GM18861 (cell line): ENCODE measurements around the gene RABGGTA.
A peak's percentile ranks its signal among the peaks of the same experiment; 100 is the strongest.

Experiments
- ATAC-seq: cut with Tn5 transposase; IDR thresholded peaks from one replicate; pipeline ENCODE4 v1.9.1; 2021; ENCODE audit not compliant: unreplicated experiment

RABGGTA gene

DNA sequence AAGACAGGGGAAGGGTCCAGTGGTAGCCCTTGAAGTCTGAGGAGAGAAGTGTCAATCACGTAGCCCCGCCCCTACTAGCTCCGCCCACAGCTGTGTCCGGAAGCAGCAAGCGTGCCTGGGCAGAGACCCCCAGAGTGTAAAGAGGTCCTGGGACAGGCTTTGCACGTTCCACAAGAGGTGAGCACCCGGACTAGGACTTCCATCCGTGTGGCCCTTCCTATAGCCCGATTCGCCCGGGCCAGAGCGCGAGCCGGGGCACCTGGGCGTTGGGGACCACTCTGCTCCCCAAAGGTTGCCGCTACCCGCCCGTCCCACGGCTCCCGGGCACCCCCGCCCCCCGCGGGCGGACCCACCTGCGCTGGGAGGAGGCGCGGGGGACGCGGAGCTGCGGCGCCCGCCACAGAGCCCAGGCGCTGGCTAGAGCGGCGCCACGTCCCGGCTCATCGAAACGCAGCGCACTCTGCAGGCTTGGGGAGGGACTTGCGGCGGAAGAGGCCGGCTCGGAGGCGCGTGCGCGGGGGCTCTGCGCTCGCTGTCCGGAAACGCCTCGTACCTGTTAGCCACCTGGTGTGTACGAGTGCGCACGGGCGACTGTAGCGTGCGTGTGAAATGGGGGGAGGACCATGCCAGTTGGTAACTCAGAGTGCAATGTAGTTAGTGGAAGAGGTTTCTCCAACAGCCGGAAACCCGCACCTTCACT lies at the start of gene RABGGTA:
Gene RABGGTA, minus strand, starts transcription at position 464 of the 700 bp plus-strand sequence. CDS start 482 bp downstream, outside the sequence.
- ATAC-seq, result peak; percentile 71

DNA sequence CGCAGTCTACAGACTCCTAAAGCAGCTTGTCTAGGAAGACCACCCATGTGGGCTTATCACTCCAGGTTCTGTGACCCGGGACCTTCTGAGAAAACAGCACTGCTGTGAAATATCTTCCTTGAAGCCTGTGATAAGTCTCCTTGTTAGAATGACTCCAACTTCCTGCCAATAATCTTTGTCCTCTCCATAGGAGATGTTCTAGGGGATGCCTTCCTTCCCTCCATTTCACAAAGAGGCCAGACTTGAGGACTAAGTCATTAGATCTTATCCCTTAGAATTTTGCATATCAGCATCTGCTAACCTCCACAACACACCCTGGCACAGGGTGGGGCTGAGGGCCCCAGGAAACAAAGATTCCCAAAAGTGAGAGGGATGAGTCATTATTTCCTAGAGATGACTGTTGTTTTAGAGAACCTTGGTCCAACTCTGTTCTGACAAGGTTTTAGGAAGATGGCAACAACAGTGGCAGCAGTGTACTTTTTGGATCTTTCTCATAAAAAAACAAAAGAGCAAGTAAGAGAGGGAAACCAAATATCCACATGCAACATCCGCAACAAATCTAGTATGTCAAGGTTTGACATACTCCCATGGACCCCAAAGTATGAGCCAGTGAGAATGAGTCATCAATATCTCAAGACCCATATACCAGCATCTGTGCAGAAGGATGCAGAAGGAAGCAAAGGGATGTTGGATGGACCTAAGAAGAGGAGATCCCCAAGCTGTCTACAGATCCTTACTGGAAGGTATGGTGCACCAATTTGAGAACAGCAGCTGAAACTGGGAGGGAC lies 45.9 kb upstream of the RABGGTA start:
- ATAC-seq, result no peak

- ATAC-seq, result no peak
Measured at GRCh38 chr14:24316597-24316950, 45.2 kb upstream of the RABGGTA start.

- ATAC-seq, result no peak
Measured at GRCh38 chr14:24315807-24316596, 44.6 kb upstream of the RABGGTA start.

GRCh38 chr14:24315243-24315806 lies 43.9 kb upstream of the RABGGTA start:
- ATAC-seq, result no peak

DNA sequence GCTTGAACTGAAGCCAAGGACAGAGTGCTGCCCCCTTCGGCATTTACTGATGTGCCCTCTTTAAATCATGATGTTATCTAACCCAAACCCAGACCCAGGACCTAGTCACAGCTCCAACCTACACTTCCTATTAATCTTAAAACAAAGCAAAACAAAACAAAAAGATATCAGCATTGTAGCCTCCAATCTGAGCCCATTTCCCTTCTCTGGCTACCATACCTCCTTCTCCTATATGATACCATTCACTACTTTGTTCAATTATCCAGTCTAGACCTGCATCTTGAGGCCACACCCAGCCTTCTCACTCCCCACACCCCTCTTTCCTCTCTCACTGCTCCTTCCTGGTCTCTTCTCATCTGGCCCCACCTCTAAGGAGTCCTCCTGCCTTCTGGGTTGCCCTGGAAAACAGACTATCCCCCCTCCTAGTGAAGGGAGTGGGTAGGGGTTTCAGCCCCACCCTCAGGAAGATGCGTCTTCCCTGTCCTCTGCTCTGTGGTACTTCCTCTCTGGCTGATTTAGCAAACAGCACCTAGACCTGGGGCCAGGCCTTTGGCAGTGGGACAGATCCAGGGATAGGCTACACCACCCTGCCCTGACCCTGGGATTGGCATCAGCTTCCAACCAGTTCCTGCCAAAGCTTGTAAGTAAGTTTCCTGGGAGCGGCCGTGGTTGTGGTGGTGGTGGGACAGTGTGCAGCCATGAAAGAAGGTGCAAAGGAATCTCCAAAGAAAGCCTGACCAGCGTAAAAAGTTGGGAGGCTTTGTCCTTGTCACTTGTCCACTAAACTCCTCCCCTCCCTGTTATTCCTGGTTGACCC lies 43.2 kb upstream of the RABGGTA start:
- ATAC-seq, result no peak

- no peak for ATAC-seq
Measured at GRCh38 chr14:24313913-24314312, 42.5 kb upstream of the RABGGTA start.

- ATAC-seq, result no peak
Measured at GRCh38 chr14:24312736-24313507, 41.5 kb upstream of the RABGGTA start.

GRCh38 chr14:24311837-24312615 lies 40.6 kb upstream of the RABGGTA start:
- no peak for ATAC-seq

DNA sequence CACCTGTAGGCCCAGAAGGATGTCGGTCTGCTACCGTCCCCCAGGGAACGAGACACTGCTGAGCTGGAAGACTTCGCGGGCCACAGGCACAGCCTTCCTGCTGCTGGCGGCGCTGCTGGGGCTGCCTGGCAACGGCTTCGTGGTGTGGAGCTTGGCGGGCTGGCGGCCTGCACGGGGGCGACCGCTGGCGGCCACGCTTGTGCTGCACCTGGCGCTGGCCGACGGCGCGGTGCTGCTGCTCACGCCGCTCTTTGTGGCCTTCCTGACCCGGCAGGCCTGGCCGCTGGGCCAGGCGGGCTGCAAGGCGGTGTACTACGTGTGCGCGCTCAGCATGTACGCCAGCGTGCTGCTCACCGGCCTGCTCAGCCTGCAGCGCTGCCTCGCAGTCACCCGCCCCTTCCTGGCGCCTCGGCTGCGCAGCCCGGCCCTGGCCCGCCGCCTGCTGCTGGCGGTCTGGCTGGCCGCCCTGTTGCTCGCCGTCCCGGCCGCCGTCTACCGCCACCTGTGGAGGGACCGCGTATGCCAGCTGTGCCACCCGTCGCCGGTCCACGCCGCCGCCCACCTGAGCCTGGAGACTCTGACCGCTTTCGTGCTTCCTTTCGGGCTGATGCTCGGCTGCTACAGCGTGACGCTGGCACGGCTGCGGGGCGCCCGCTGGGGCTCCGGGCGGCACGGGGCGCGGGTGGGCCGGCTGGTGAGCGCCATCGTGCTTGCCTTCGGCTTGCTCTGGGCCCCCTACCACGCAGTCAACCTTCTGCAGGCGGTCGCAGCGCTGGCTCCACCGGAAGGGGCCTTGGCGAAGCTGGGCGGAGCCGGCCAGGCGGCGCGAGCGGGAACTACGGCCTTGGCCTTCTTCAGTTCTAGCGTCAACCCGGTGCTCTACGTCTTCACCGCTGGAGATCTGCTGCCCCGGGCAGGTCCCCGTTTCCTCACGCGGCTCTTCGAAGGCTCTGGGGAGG lies 39.5 kb upstream of the RABGGTA start, which contains the start of gene LTB4R:
Gene LTB4R, plus strand, starts transcription at position 857 of the 959 bp plus-strand sequence. CDS start 4,150 bp downstream, outside the sequence.
- ATAC-seq, result peak; percentile 59

GRCh38 chr14:24310265-24310645 lies 38.9 kb upstream of the RABGGTA start:
- no peak for ATAC-seq

DNA sequence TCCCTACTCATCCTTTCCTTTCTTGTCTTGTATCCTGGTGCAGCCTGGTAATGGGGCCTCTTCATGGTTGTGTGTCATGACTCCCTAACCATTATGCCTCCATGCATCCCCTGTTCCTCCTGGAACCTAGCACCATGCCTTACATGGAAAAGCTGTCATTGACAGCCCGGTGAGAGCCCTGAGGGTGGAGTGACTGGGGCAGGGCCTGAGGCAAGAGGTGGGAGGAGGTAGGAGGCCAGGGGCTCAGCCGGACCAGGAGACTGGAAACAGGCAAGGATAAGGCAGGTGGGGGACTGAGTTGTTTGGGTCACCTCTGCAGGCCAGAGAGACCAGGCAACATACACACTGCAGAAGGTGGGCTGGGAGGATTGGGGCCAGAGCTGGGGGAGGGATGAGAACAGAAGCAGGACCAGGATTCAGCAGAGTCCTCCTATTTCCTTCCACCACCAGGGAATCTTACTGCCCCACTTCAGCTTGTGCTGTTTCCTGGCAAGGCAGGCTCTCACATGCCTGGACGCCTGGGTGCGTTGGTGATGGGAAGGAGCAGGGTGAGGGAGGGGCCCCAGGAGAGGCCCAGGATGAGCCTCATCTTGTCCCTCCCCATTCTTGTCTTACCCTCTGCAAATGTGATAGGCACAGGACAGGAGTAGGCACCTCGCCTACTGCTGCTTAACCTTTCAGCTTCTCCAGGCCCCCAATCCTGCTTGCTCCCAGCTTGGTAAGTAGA lies 38.3 kb upstream of the RABGGTA start, which contains the start of gene LTB4R2:
Gene LTB4R2, plus strand, starts transcription at position 603 of the 727 bp plus-strand sequence. CDS start 525 bp downstream, outside the sequence.
- no peak for ATAC-seq

DNA sequence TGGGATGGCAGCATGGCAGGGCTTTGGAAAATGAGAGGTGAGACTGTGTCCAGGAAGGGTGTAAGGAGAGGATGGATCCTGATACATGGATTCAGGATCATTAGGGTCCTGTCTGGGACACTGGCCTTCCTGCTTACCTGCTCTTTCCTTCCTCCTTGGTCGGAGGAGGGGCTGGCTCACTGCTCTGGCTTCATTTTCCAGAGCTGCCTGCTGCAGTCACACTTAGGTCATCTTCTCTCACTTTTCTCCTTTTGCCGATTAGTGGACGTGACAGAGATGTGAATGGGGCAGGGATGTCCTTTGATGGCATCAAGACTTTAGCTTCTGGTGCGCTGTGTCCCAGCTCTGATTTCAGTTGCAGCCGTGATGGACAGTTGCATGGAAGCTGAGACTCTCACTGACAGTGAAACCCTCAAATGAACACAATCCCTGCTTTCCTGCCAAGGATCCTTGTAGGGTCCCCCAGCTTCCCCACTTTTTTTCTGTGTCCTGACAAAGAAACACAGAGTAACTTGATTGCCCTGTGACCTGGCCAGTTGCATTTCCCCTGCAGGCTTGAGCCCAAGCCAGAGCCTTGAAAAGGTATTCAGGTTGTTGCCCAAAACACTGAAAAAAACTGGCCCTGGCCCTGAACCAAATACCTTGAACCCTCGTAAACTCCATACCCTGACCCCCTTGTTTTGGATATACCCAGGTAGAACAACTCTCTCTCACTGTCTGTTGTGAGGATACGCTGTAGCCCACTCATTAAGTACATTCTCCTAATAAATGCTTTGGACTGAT lies 37.1 kb upstream of the RABGGTA start:
- no peak for ATAC-seq

- no peak for ATAC-seq
Measured at GRCh38 chr14:24307575-24308341, 36.4 kb upstream of the RABGGTA start, which contains the start of gene CIDEB. TSS of gene CIDEB (minus strand) at chr14:24307977. CDS start at chr14:24307858, 119 bp downstream.

- ATAC-seq, result no peak
Measured at GRCh38 chr14:24307156-24307574, 35.8 kb upstream of the RABGGTA start.
